Mesothelial cell of epicardium (in vitro differentiated cells): Measurements from ENCODE around the gene SLX4IP. TPM values are rescaled to one million over a fixed set of nuclear protein-coding genes. Genes with fewer than 3 reads are reported as not detected.
"Not testable (repeated sequence)": the region's sequence is repeated elsewhere in the genome, so short reads cannot be mapped to it uniquely, and the experiment has no call there.

Experiments used
- DNase-seq, 2 experiments: peaks; one replicate each; pipeline ENCODE4 v3.0.0; 2021; ENCODE audit warnings: low spot score in 2 of 2; ENCODE audit not compliant: unreplicated experiment in 2 of 2
- H3K27ac Mint-ChIP-seq: 2 replicates; pipeline ENCODE4 v1.8.0; 2021; ENCODE audit warnings: mixed read lengths
- H3K27me3 Mint-ChIP-seq: 2 replicates; pipeline ENCODE4 v1.8.0; 2021; ENCODE audit warnings: low read depth, mixed read lengths
- H3K36me3 Mint-ChIP-seq: 2 replicates; pipeline ENCODE4 v1.8.0; 2021; ENCODE audit warnings: mixed read lengths
- H3K4me1 Mint-ChIP-seq: 2 replicates; pipeline ENCODE4 v1.8.0; 2021; ENCODE audit warnings: mixed read lengths
- H3K4me3 Mint-ChIP-seq: 2 replicates; pipeline ENCODE4 v1.8.0; 2021; ENCODE audit warnings: mild to moderate bottlenecking, moderate library complexity, mixed read lengths
- H3K9me3 Mint-ChIP-seq: 2 replicates; pipeline ENCODE4 v1.8.0; 2021; ENCODE audit warnings: mixed read lengths
- total RNA-seq: library from RNA; stranded (reverse); gene quantifications from 3 replicates; pipeline ENCODE4 v1.2.1, GENCODE V29; 2021
- TF ChIP-seq, protein P1 (sequence below): fragments of 200-600 bp; sonication (generic); IDR thresholded peaks from one replicate; pipeline ENCODE4 v1.5.0; 2021; ENCODE audit warnings: antibody characterized with exemption; ENCODE audit not compliant: unreplicated experiment

Gene SLX4IP
- total RNA-seq, 1 donor from 2014 or later = 10.4 TPM

DNA sequence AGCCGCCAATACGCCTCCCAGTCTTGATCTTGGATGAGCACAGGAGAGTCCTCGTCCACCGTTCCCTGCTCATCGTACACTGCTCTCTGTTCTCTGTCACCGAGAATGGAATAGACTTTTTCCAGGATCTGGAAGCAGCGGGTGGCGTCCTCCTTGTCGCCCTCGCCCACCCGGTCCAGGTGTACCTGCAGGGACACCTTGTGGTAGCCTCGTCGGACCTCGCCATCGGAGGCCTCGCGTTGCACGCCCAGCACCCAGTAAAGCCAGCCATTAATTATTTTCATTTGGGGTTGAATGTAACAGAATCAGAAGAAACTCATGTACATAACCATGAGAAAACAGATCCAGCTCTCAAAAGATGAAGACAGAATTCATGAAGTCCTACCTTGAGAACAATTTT is 178.8 kb downstream of the SLX4IP start:
- no peak for DNase-seq
- no peak overlapping the region for H3K27ac Mint-ChIP-seq
- TF ChIP-seq, protein P1, sequence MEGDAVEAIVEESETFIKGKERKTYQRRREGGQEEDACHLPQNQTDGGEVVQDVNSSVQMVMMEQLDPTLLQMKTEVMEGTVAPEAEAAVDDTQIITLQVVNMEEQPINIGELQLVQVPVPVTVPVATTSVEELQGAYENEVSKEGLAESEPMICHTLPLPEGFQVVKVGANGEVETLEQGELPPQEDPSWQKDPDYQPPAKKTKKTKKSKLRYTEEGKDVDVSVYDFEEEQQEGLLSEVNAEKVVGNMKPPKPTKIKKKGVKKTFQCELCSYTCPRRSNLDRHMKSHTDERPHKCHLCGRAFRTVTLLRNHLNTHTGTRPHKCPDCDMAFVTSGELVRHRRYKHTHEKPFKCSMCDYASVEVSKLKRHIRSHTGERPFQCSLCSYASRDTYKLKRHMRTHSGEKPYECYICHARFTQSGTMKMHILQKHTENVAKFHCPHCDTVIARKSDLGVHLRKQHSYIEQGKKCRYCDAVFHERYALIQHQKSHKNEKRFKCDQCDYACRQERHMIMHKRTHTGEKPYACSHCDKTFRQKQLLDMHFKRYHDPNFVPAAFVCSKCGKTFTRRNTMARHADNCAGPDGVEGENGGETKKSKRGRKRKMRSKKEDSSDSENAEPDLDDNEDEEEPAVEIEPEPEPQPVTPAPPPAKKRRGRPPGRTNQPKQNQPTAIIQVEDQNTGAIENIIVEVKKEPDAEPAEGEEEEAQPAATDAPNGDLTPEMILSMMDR = no peak
- H3K4me1 Mint-ChIP-seq = peaks cover 7% of the 10 kb centered on the region
- H3K27me3 Mint-ChIP-seq = no peaks in the 10 kb centered on the region
- peaks cover 6% of the 10 kb centered on the region for H3K36me3 Mint-ChIP-seq
- no peak overlapping the region for H3K4me3 Mint-ChIP-seq
- H3K9me3 Mint-ChIP-seq = no peaks in the 10 kb centered on the region

DNA sequence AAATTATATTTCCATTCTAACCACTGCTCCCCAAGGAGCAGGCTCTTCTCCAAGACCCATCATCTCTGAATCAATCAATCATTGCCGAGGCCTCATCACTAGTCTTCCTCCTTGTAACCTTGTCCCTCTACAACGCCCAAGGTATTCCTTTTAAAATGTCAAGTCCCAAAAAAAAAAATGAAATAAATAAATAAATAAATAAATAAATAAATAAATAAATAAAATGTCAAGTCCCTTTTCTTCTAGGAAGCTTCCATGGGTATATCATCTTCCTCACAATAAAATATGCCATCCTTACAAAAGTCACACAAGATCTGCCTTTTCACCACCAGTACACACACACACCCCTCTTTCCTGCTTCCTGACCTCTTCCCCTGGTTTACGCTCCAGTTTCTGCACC is 181.1 kb downstream of the SLX4IP start:
- Mint-ChIP-seq H3K27ac (no peak overlapping the region), H3K27me3 (no peaks in the 10 kb centered on the region), H3K36me3 (peaks cover 6% of the 10 kb centered on the region), H3K4me1 (peaks cover 21% of the 10 kb centered on the region), H3K4me3 (no peak overlapping the region), H3K9me3 (no peaks in the 10 kb centered on the region)
- DNase-seq = no peak
- TF ChIP-seq, protein P1 = no peak

DNA sequence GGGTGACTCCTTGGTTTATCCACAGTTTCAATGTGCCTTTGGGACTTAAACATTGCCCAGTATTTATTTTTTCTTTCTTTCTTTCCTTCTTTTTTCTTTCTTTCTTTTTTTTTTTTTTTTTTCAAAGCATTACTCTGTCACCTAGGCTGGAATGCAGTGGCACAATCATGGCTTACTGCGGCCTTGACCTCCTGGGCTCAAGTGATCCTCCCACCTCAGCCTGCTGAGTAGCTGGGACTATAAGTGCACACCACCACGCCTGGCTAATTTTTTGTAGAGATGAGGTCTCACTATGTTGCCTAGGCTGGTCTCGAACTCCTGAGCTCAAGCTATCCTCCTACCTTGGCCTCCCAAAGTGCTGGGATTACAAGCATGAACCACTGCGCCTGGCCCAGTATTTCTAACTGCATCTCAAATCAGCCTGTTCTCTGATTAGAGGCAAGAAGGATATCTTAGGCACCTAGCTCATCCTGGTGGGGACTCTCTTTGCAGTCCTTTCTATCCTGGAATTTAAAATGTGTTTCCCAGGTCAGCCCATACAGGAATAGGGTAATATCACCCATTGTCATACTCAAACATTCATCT is 182.5 kb downstream of the SLX4IP start:
- H3K4me1 Mint-ChIP-seq = peaks cover 33% of the 10 kb centered on the region
- not testable (repeated sequence) for H3K4me3 Mint-ChIP-seq, H3K9me3 Mint-ChIP-seq, H3K36me3 Mint-ChIP-seq, H3K27me3 Mint-ChIP-seq, DNase-seq, H3K27ac Mint-ChIP-seq

DNA sequence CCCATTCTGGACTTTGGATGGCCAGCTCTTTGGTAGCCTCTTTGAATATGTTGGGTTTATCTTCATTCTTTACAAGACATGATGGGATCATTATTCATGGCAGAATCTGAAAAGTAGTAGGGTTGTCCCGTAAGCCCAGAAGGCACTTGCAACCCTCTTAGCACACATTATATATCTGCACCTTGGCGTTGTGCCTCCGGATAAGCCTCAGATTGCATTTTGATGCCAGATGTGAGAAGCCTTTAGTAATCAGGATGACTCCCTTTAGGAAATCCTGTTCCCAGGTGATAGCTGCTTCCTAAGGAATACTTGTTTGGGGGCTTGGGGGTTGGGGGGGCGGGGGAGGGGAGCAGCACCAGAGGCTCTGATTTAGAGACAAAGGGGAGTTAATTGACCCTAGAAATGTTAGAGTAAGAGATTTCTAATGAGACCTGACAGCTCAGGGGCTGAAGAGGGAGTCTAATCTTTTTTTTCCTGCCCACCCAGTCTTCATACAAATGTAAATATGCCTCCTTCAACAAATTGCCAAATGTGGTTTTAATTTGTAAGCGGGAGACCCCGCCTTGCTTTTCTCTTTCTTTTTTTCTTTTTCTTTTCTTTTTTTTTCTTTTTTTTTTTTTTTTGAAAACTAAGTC is 183.6 kb downstream of the SLX4IP start:
- no peak for DNase-seq
- Mint-ChIP-seq H3K4me3 (no peak overlapping the region), H3K27me3 (no peaks in the 10 kb centered on the region), H3K9me3 (no peaks in the 10 kb centered on the region), H3K4me1 (peaks cover 43% of the 10 kb centered on the region), H3K27ac (peak overlapping the region; percentile 26), H3K36me3 (peaks cover 3% of the 10 kb centered on the region)
- TF ChIP-seq, protein P1 = no peak

DNA sequence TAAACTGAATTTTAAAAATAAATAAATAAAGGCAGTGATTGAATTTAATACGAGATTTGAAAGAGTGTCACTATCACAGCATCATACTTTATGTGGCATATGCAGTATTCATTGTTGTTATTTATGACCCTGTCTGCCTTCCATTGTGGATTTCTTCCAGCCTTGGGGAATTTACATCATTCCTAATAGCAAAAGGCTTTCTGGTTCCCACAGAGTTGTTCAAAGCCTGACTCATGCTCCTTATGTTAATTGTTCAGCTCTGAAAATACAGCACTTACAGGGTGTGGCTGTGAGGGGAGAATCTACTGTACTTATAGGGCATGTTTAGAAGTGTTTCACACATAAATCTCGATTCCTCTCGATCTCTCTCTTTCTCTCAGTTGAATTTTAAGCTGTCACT is 184.3 kb downstream of the SLX4IP start:
- no peak for DNase-seq
- Mint-ChIP-seq H3K9me3 (no peaks in the 10 kb centered on the region), H3K36me3 (no peaks in the 10 kb centered on the region), H3K27me3 (no peaks in the 10 kb centered on the region), H3K27ac (peak overlapping the region; percentile 43), H3K4me3 (no peak overlapping the region), H3K4me1 (peaks cover 48% of the 10 kb centered on the region)
- TF ChIP-seq, protein P1 = no peak

DNA sequence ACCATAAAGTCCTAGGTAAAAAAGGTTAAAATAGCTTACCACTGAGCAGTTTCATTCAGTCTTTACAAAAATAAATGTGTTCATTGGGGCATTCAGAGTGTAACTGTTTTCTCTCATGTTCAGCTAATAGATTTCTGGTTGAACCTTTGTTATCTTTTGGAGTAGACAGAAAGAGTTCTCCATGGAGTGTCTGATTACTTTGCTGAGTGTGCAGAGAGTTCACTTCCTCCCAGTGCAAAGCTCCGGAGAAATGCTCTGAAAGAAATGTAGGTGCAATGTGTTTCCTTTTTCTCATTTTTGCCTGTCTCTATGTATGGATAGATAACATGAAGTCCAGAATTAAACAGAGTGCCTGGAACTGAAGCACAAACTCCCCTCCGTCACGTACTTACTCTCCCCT is 186.0 kb downstream of the SLX4IP start:
- DNase-seq = no peak
- H3K27me3 Mint-ChIP-seq = no peaks in the 10 kb centered on the region
- TF ChIP-seq, protein P1 = no peak
- peaks cover 58% of the 10 kb centered on the region for H3K4me1 Mint-ChIP-seq
- H3K36me3 Mint-ChIP-seq = no peaks in the 10 kb centered on the region
- no peak overlapping the region for H3K4me3 Mint-ChIP-seq
- peak overlapping the region; percentile 67 for H3K27ac Mint-ChIP-seq
- H3K9me3 Mint-ChIP-seq = no peaks in the 10 kb centered on the region
